Thyroid gland (tissue), 4 donors: ENCODE results near the gene RNF4. TPM values are rescaled to one million over a fixed set of nuclear protein-coding genes. Genes with fewer than 3 reads are reported as not detected.

ENCODE experiments used
- DNase-seq, 2 donors: peaks; one replicate each; pipeline ENCODE4 v3.0.0-alpha.2; 2019
- H3K27ac ChIP-seq, 3 donors: fragments of 200-600 bp; sonication (generic); 1 replicate in 2 of 3; 2 replicates in 1 of 3; pipeline ENCODE4 v1.5.1; 2016 to 2019; ENCODE audit warnings: mild to moderate bottlenecking in 1 of 3, moderate library complexity in 1 of 3
- H3K27me3 ChIP-seq: fragments of 200-600 bp; sonication (generic); one replicate; pipeline ENCODE4 v1.5.1; 2019
- H3K36me3 ChIP-seq, 2 donors: fragments of 200-600 bp; sonication (generic); one replicate each; pipeline ENCODE4 v1.5.1; 2016 to 2019
- H3K4me1 ChIP-seq, 2 donors: fragments of 200-600 bp; sonication (generic); one replicate each; pipeline ENCODE4 v1.5.1; 2017 to 2019
- H3K4me3 ChIP-seq, 3 donors: fragments of 200-600 bp; sonication (generic); replicated peaks in 1 of 3; 1 replicate in 2 of 3; 2 replicates in 1 of 3; pipeline ENCODE4 v1.5.1; 2016; ENCODE audit warnings: mild to moderate bottlenecking in 1 of 3
- H3K9me3 ChIP-seq: fragments of 200-600 bp; sonication (generic); one replicate; pipeline ENCODE4 v1.5.1; 2017
- CTCF ChIP-seq, 6 experiments: fragments of 200-600 bp in 3 of 6; fragments of 450-650 bp in 3 of 6; sonication (generic) in 3 of 6; IDR thresholded peaks; one replicate each; pipeline ENCODE4 v1.5.1; 2016 to 2019; ENCODE audit warnings: antibody characterized with exemption in 6 of 6, mild to moderate bottlenecking in 2 of 6, inconsistent platforms in 1 of 6, moderate library complexity in 1 of 6
- POLR2A ChIP-seq, 2 donors: fragments of 450-650 bp; IDR thresholded peaks; one replicate each; pipeline ENCODE4 v1.6.1; 2017; ENCODE audit warnings: antibody characterized with exemption in 2 of 2, mild to moderate bottlenecking in 2 of 2, moderate library complexity in 1 of 2
- WGBS, 2 donors: methylation state at CpG; one replicate each; pipeline ENCODE4 v1.1.5; 2017; 5-methylcytosine and 5-hydroxymethylcytosine counted together
- intact Hi-C: fragments of 100-400 bp; cut with DNase I; formaldehyde crosslinking; loops from one replicate; pipeline ENCODE4 v1.15.1; 2023
- total RNA-seq, 4 donors: library from RNA; depleted of rRNA; stranded (reverse); fragments of >200 nt; gene quantifications; one replicate each; pipeline ENCODE4 v1.2.3, GENCODE V29; 2016

RNF4 gene
- total RNA-seq, 4 donors from 2014 or later, result 32.8 to 52.0 (median 43.0) TPM

- H3K4me1 ChIP-seq, result no peaks in the 10 kb centered on the region
- intact Hi-C loops, result no loop called here
- no peaks in the 10 kb centered on the region for H3K27me3 ChIP-seq
- H3K36me3 ChIP-seq, result no peaks in the 10 kb centered on the region
- no peaks in the 10 kb centered on the region for H3K9me3 ChIP-seq
- H3K4me3 ChIP-seq, result no peak overlapping the region
- WGBS, 2 donors, result 76 to 84% methylated on average over 16 to 17 of the region's 20 CpGs
- TF ChIP-seq CTCF (IDR thresholded peaks at IDR 0.05), result no peak
- no peak for TF ChIP-seq POLR2A (IDR thresholded peaks at IDR 0.05)
- no peak for DNase-seq
- H3K27ac ChIP-seq, result no peak overlapping the region
Measured at GRCh38 chr4:2443061-2443730, 25.7 kb upstream of the RNF4 start.

- H3K27ac ChIP-seq, result no peak overlapping the region
- no peaks in the 10 kb centered on the region for H3K4me1 ChIP-seq
- DNase-seq, result no peak
- intact Hi-C loops, result no loop called here
- H3K36me3 ChIP-seq, result no peaks in the 10 kb centered on the region
- no peaks in the 10 kb centered on the region for H3K27me3 ChIP-seq
- 89 to 91% methylated on average over 3 to 7 of the region's 7 CpGs for WGBS, 2 donors
- no peaks in the 10 kb centered on the region for H3K9me3 ChIP-seq
- TF ChIP-seq POLR2A (IDR thresholded peaks at IDR 0.05) (no peak), CTCF (IDR thresholded peaks at IDR 0.05) (no peak)
- H3K4me3 ChIP-seq, result no peak overlapping the region
Measured at GRCh38 chr4:2443956-2444740, 24.8 kb upstream of the RNF4 start.

GRCh38 chr4:2445130-2445529 is 23.8 kb upstream of the RNF4 start:
- 98 to 100% methylated on average over 6 to 7 of the region's 9 CpGs for WGBS, 2 donors
- H3K9me3 ChIP-seq, result no peaks in the 10 kb centered on the region
- no peaks in the 10 kb centered on the region for H3K36me3 ChIP-seq
- no peak overlapping the region for H3K4me3 ChIP-seq
- H3K4me1 ChIP-seq, result no peaks in the 10 kb centered on the region
- H3K27me3 ChIP-seq, result no peaks in the 10 kb centered on the region
- TF ChIP-seq POLR2A (IDR thresholded peaks at IDR 0.05), result no peak
- no peak for TF ChIP-seq CTCF (IDR thresholded peaks at IDR 0.05)
- intact Hi-C loops, result no loop called here
- H3K27ac ChIP-seq, result no peak overlapping the region
- DNase-seq, result no peak

- no peak overlapping the region for H3K27ac ChIP-seq
- H3K36me3 ChIP-seq, result no peaks in the 10 kb centered on the region
- DNase-seq, result no peak
- H3K9me3 ChIP-seq, result no peaks in the 10 kb centered on the region
- H3K27me3 ChIP-seq, result no peaks in the 10 kb centered on the region
- no peaks in the 10 kb centered on the region for H3K4me1 ChIP-seq
- H3K4me3 ChIP-seq, result no peak overlapping the region
- 93 to 97% methylated on average over 5 to 6 of the region's 6 CpGs for WGBS, 2 donors
- intact Hi-C loops, result no loop called here
- TF ChIP-seq POLR2A (IDR thresholded peaks at IDR 0.05) (no peak), CTCF (IDR thresholded peaks at IDR 0.05) (no peak)
Measured at GRCh38 chr4:2445571-2445970, 23.3 kb upstream of the RNF4 start.
